AG04449 (cell line): ENCODE results near the gene TRAIP.

Experiments used
- CTCF ChIA-PET: fragments of 350-600 bp; formaldehyde crosslinking; extraction: SDS; loops from one replicate; lab custom pipeline; 2021; ENCODE audit warnings: antibody characterized with exemption; lab: Yijun Ruan, JAX
- POLR2A ChIA-PET: fragments of 400-600, 350-600 bp; formaldehyde crosslinking; extraction: SDS; loops from one replicate; lab custom pipeline; 2020; ENCODE audit warnings: antibody characterized with exemption, inconsistent platforms; lab: Yijun Ruan, JAX
- DNase-seq: peaks from one replicate; pipeline ENCODE4 v3.0.0-alpha.2; 2010; ENCODE audit warnings: low read depth, low spot score
- H3K4me3 ChIP-seq: 2 replicates; pipeline ENCODE4 v1.5.1; 2011; ENCODE audit warnings: low read depth, mild to moderate bottlenecking, control low read depth, low read length
- CTCF ChIP-seq: IDR thresholded peaks from one replicate; pipeline ENCODE4 v1.5.1; 2011; ENCODE audit warnings: mild to moderate bottlenecking, moderate library complexity, low read length, control low read depth, inconsistent platforms; ENCODE audit not compliant: insufficient read depth; ENCODE audit errors: missing control alignments

The TRAIP gene

GRCh38 chr3:49877716-49878115, 21.4 kb upstream of the TRAIP start:
- no peak for DNase-seq
- no peak for TF ChIP-seq CTCF
- ChIA-PET POLR2A (no interaction called here), CTCF (no interaction called here)
- H3K4me3 ChIP-seq = no peak overlapping the region

- TF ChIP-seq CTCF = no peak
- no peak overlapping the region for H3K4me3 ChIP-seq
- no peak for DNase-seq
- CTCF ChIA-PET = interaction anchor here (1.5 kb wide), 1 partner anchor 37 kb away, joined by 3 read pairs; no protein-coding TSS in a partner anchor
- POLR2A ChIA-PET = no interaction called here
Observed at GRCh38 chr3:49876567-49876966, 20.2 kb upstream of the TRAIP start.

DNA sequence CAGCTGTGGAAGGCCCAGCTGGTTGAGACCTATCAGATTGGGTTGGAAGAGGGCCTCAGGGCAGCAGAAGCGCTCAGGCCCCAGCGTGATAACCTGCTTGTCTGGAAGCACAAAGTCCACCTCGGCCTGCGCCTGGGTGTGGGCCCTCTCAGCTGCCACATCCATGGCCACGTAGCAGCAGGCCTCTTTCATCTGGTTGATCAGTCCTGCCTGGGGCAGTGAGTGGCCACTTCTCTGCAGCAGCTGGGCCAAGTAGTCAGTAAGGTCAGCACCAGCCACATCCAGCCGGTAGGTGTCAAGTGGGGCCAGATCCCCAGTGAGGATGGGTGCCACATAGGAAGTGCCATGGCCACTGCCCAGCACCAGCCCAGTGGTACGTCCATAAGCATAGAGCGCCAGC, 17.3 kb upstream of the TRAIP start:
- ChIA-PET POLR2A (no interaction called here), CTCF (no interaction called here)
- no peak for DNase-seq
- TF ChIP-seq CTCF = no peak
- no peak overlapping the region for H3K4me3 ChIP-seq

GRCh38 chr3:49872801-49873281, 16.5 kb upstream of the TRAIP start:
- H3K4me3 ChIP-seq = no peak overlapping the region
- ChIA-PET CTCF (interaction anchor here (1.5 kb wide), 1 partner anchor 10 kb away, joined by 3 read pairs; no protein-coding TSS in a partner anchor), POLR2A (no interaction called here)
- no peak for DNase-seq
- TF ChIP-seq CTCF = no peak

GRCh38 chr3:49871531-49872153, 15.3 kb upstream of the TRAIP start:
- DNase-seq = no peak
- no peak overlapping the region for H3K4me3 ChIP-seq
- POLR2A ChIA-PET = interaction anchor here (0.9 kb wide), 1 partner anchor 13 kb away, joined by 3 read pairs; no protein-coding TSS in a partner anchor
- TF ChIP-seq CTCF = no peak
- CTCF ChIA-PET = interaction anchor here (1.5 to 1.7 kb wide), 2 partner anchors 9 to 32 kb away, joined by 3 to 5 read pairs; no protein-coding TSS in a partner anchor

GRCh38 chr3:49869525-49870126, 13.3 kb upstream of the TRAIP start, which contains the start of gene CAMKV:
CAMKV (minus strand) TSS chr3:49869906; CDS start chr3:49862388, 7,518 bp downstream.
- ChIA-PET POLR2A (interaction anchor here (0.6 kb wide), 1 partner anchor 182 kb away, joined by 4 read pairs; no protein-coding TSS in a partner anchor), CTCF (no interaction called here)
- no peak within 1 kb of the TSS; the same call in 1 of the 2 replicates for H3K4me3 ChIP-seq
- no peak for DNase-seq
- TF ChIP-seq CTCF = no peak
